Small intestine (tissue), 7 donors: Measurements from ENCODE around the gene SLC6A7. TPM values are rescaled to one million over a fixed set of nuclear protein-coding genes. Genes with fewer than 3 reads are reported as not detected.
A peak's percentile ranks its signal among the peaks of the same experiment; 100 is the strongest.

Experiments
- DNase-seq, 2 donors: peaks; one replicate each; pipeline versions ENCODE4 v3.0.0 to v3.0.0-alpha.2; 2013
- FAIRE-seq: peaks from 2 replicates; lab custom pipeline; 2012; peaks lifted over from hg19 to GRCh38; lab: Jason Lieb, UNC
- H3K27ac ChIP-seq, 3 donors: one replicate each; pipeline ENCODE4 v1.5.1; 2013; ENCODE audit warnings: low read length in 2 of 3, mild to moderate bottlenecking in 2 of 3, control low read depth in 1 of 3, inconsistent platforms in 1 of 3, low read depth in 1 of 3, moderate library complexity in 1 of 3
- H3K27me3 ChIP-seq, 3 donors: one replicate each; pipeline ENCODE4 v1.6.1; 2013; ENCODE audit warnings: low read length in 3 of 3, inconsistent platforms in 1 of 3; ENCODE audit not compliant: control insufficient read depth in 3 of 3, insufficient read depth in 3 of 3
- H3K36me3 ChIP-seq, 3 donors: one replicate each; pipeline ENCODE4 v1.6.1; 2013; ENCODE audit warnings: low read length in 3 of 3, inconsistent platforms in 1 of 3, low read depth in 1 of 3, mild to moderate bottlenecking in 1 of 3, moderate library complexity in 1 of 3; ENCODE audit not compliant: control insufficient read depth in 3 of 3, insufficient read depth in 2 of 3
- H3K4me1 ChIP-seq, 3 donors: one replicate each; pipeline ENCODE4 v1.6.1; 2013; ENCODE audit warnings: low read length in 2 of 3, inconsistent platforms in 1 of 3, low read depth in 1 of 3, mild to moderate bottlenecking in 1 of 3, moderate library complexity in 1 of 3; ENCODE audit not compliant: control insufficient read depth in 3 of 3, insufficient read depth in 2 of 3
- H3K4me3 ChIP-seq, 3 donors: one replicate each; pipeline ENCODE4 v1.5.1; 2013; ENCODE audit warnings: low read length in 3 of 3, control low read depth in 1 of 3, inconsistent platforms in 1 of 3, low read depth in 1 of 3, mild to moderate bottlenecking in 1 of 3, moderate library complexity in 1 of 3
- H3K9me3 ChIP-seq, 2 donors: one replicate each; pipeline ENCODE4 v1.6.1; 2013; ENCODE audit warnings: low read depth in 1 of 2, low read length in 1 of 2; ENCODE audit not compliant: control insufficient read depth in 2 of 2, insufficient read depth in 1 of 2
- WGBS, 3 donors: extraction: QIAGEN DNeasy Blood & Tissue Kit; methylation state at CpG; one replicate each; pipeline ENCODE4 v1.1.7; 2013; 5-methylcytosine and 5-hydroxymethylcytosine counted together
- polyA plus RNA-seq, 4 donors: library from polyadenylated mRNA; stranded (reverse) in 3 of 4; unstranded in 1 of 4; fragments of 200-250 nt in 3 of 4; fragments of 120-200 nt in 1 of 4; gene quantifications; one replicate each; pipeline versions ENCODE4 v1.2.1 to v1.2.3, GENCODE V29; 2013
- donor health status: healthy with polysubstance abuse.
- donor health status: control.
- donor health status: control.
- donor health status: Bipolar disorder and iron deficiency.
- donor health status: healthy.

The SLC6A7 gene
- polyA plus RNA-seq, 4 donors, result 0.81 to 7.1 (median 2.2) TPM

GRCh38 chr5:150144879-150145278 lies 45.0 kb upstream of the SLC6A7 start:
- DNase-seq (no peak), FAIRE-seq (no peak)
- 32 to 41% (median 41%) methylated on average over 4 of the region's 4 CpGs for WGBS, 3 donors
- peaks cover 0 to 54% (median 0%) of the 10 kb centered on the region in 3 donors for H3K4me1 ChIP-seq
- no peak overlapping the region for H3K4me3 ChIP-seq
- no peaks in the 10 kb centered on the region for H3K27me3 ChIP-seq
- peaks cover 0 to 4% (median 0%) of the 10 kb centered on the region in 3 donors for H3K36me3 ChIP-seq
- no peaks in the 10 kb centered on the region for H3K9me3 ChIP-seq
- H3K27ac ChIP-seq, result peak overlapping the region in 2 of 3 donors; percentile 63 to 82

- no peak for FAIRE-seq
- peaks cover 0 to 4% (median 0%) of the 10 kb centered on the region in 3 donors for H3K36me3 ChIP-seq
- no peak for DNase-seq
- peak overlapping the region in 1 of 3 donors; percentile 15 for H3K27ac ChIP-seq
- WGBS, 3 donors, result 87 to 94% (median 89%) methylated on average over 5 of the region's 5 CpGs
- no peaks in the 10 kb centered on the region for H3K9me3 ChIP-seq
- H3K4me3 ChIP-seq, result no peak overlapping the region
- no peaks in the 10 kb centered on the region for H3K27me3 ChIP-seq
- H3K4me1 ChIP-seq, result peaks cover 0 to 44% (median 0%) of the 10 kb centered on the region in 3 donors
These were observed 43.6 kb upstream of the SLC6A7 start for GRCh38 chr5:150146235-150146634.

GRCh38 chr5:150146862-150147601 lies 42.8 kb upstream of the SLC6A7 start:
- Histone ChIP-seq H3K4me1 (peaks cover 0 to 36% (median 0%) of the 10 kb centered on the region in 3 donors), H3K27ac (peak overlapping the region in 1 of 3 donors; percentile 15), H3K36me3 (peaks cover 0 to 4% (median 0%) of the 10 kb centered on the region in 3 donors), H3K4me3 (no peak overlapping the region), H3K9me3 (no peaks in the 10 kb centered on the region), H3K27me3 (no peaks in the 10 kb centered on the region)
- DNase-seq, result no peak
- WGBS, 3 donors, result 79 to 90% (median 89%) methylated on average over 8 to 14 of the region's 14 CpGs
- no peak for FAIRE-seq

DNA sequence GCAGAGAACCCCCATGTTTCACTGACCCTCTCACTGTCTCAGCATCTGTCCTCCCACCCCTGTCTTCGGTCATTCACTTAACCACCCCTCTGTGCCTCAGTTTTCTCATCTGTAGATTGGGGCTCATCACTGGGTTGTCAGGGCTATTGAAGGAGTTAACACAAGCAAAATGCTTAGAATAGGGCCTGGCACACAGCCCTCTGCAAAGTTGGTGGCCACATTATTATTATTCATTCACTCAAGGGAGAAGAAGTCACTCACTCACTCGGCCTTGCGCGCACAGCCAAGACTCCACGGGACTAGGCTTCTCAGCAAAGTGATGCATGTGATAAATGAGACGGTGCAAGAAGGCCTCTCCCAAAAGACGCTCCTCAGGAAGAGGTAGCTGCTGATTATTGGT lies 42.2 kb upstream of the SLC6A7 start:
- WGBS, 3 donors, result 71 to 92% (median 79%) methylated on average over 7 of the region's 7 CpGs
- Histone ChIP-seq H3K4me1 (peaks cover 0 to 31% (median 0%) of the 10 kb centered on the region in 3 donors), H3K27me3 (no peaks in the 10 kb centered on the region), H3K27ac (peak overlapping the region in 1 of 3 donors; percentile 9), H3K36me3 (peaks cover 0 to 4% (median 0%) of the 10 kb centered on the region in 3 donors), H3K9me3 (no peaks in the 10 kb centered on the region), H3K4me3 (no peak overlapping the region)
- DNase-seq (no peak), FAIRE-seq (no peak)

- H3K9me3 ChIP-seq, result no peaks in the 10 kb centered on the region
- FAIRE-seq, result no peak
- WGBS, 3 donors, result 80 to 94% (median 86%) methylated on average over 11 of the region's 11 CpGs
- H3K4me1 ChIP-seq, result peaks cover 0 to 26% (median 0%) of the 10 kb centered on the region in 3 donors
- peaks cover 0 to 4% (median 0%) of the 10 kb centered on the region in 3 donors for H3K36me3 ChIP-seq
- no peaks in the 10 kb centered on the region for H3K27me3 ChIP-seq
- H3K4me3 ChIP-seq, result no peak overlapping the region
- peak overlapping the region in 1 of 3 donors; percentile 9 for H3K27ac ChIP-seq
- no peak for DNase-seq
These were observed 41.5 kb upstream of the SLC6A7 start for GRCh38 chr5:150148117-150148927.

GRCh38 chr5:150149618-150150017 lies 40.2 kb upstream of the SLC6A7 start:
- FAIRE-seq (no peak), DNase-seq (no peak)
- peaks cover 0 to 16% (median 0%) of the 10 kb centered on the region in 3 donors for H3K4me1 ChIP-seq
- no peaks in the 10 kb centered on the region for H3K27me3 ChIP-seq
- H3K27ac ChIP-seq, result peak overlapping the region in 1 of 3 donors; percentile 5
- H3K9me3 ChIP-seq, result no peaks in the 10 kb centered on the region
- no peak overlapping the region for H3K4me3 ChIP-seq
- H3K36me3 ChIP-seq, result peaks cover 0 to 4% (median 0%) of the 10 kb centered on the region in 3 donors

DNA sequence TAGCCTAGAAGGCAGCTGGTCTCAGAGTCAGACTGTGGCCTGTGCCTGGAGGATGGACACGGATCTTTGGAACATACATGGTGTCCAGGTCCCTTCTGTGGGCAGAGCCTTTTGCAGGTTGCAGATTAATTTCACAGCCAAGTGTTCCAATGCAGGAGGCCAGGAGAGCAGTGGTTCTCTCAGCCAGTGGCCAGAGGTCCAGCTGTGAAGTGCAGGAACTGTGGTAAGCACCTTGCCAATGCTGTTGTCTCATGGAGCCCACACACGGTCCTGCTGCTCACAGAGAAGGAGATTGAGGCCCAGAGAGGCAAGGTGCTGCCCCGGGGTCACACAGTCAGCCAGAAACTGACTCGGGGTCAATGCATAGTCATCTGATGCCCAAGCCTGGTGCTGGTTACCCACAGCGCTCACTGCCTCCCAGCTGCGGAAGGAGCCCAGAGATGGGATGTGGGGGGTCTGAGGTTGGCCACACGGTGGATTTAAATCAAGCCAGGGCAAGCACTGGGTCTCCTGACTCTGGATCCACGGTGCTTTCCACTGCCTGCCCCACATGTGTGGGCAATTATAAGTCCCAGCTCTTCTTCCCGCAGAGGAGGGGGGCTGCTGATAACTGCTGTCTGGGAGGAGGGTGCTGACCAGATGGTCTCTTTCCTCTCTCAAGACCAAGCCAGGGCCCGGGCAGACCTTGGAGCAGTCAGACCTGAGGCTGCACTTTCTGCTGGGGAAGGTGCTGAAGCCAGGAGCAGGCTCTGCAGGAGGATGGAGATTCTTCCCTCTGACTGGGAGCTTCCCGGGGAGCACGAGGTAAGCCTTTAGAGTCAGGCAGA lies 37.0 kb upstream of the SLC6A7 start:
- WGBS, 3 donors, result 56 to 77% (median 71%) methylated on average over 12 of the region's 12 CpGs
- H3K36me3 ChIP-seq, result peaks cover 0 to 4% (median 0%) of the 10 kb centered on the region in 3 donors
- peak overlapping the region in 1 of 3 donors; percentile 59 for H3K27ac ChIP-seq
- peaks cover 0 to 12% (median 0%) of the 10 kb centered on the region in 3 donors for H3K4me1 ChIP-seq
- H3K27me3 ChIP-seq, result no peaks in the 10 kb centered on the region
- no peak for FAIRE-seq
- H3K4me3 ChIP-seq, result peak overlapping the region in 1 of 3 donors; percentile 51
- no peak for DNase-seq
- H3K9me3 ChIP-seq, result no peaks in the 10 kb centered on the region
